Hepatocyte (in vitro differentiated cells): ENCODE measurements around the gene HRH3. TPM values are rescaled to one million over a fixed set of nuclear protein-coding genes. Genes with fewer than 3 reads are reported as not detected.

ENCODE experiments used
- DNase-seq: peaks from one replicate; pipeline ENCODE4 v3.0.0-alpha.2; 2016; ENCODE audit warnings: low spot score
- H2AFZ ChIP-seq: fragments of 200-600 bp; sonication (generic); 2 replicates; pipeline ENCODE4 v1.6.0; 2016; ENCODE audit warnings: antibody characterized with exemption, mild to moderate bottlenecking
- H3K27ac ChIP-seq: fragments of 200-600 bp; sonication (generic); 2 replicates; pipeline ENCODE4 v1.5.1; 2016; ENCODE audit warnings: mild to moderate bottlenecking
- H3K27me3 ChIP-seq: fragments of 200-600 bp; sonication (generic); 2 replicates; pipeline ENCODE4 v1.6.1; 2016
- H3K36me3 ChIP-seq: fragments of 200-600 bp; sonication (generic); replicated peaks from 2 replicates; pipeline ENCODE4 v1.5.1; 2016; ENCODE audit warnings: low read depth; ENCODE audit not compliant: insufficient read depth
- H3K4me1 ChIP-seq: fragments of 200-600 bp; sonication (generic); 2 replicates; pipeline ENCODE4 v1.5.1; 2016; ENCODE audit warnings: mild to moderate bottlenecking, moderate library complexity; ENCODE audit not compliant: insufficient read depth
- H3K4me2 ChIP-seq: fragments of 200-600 bp; sonication (generic); 2 replicates; pipeline ENCODE4 v1.6.0; 2016
- H3K4me3 ChIP-seq: fragments of 200-600 bp; sonication (generic); 2 replicates; pipeline ENCODE4 v1.5.1; 2016; ENCODE audit warnings: mild to moderate bottlenecking
- H3K79me2 ChIP-seq: fragments of 200-600 bp; sonication (generic); 2 replicates; pipeline ENCODE4 v1.6.0; 2017; ENCODE audit warnings: mild to moderate bottlenecking
- H3K9me2 ChIP-seq: fragments of 200-600 bp; sonication (generic); replicated peaks from 2 replicates; pipeline ENCODE4 v1.6.0; 2017; ENCODE audit warnings: mild to moderate bottlenecking; ENCODE audit not compliant: insufficient read depth
- H3K9me3 ChIP-seq: fragments of 200-600 bp; sonication (generic); 2 replicates; pipeline ENCODE4 v1.5.1; 2016; ENCODE audit warnings: low read depth, mild to moderate bottlenecking
- H4K20me1 ChIP-seq: fragments of 200-600 bp; sonication (generic); 2 replicates; pipeline ENCODE4 v1.6.0; 2016; ENCODE audit warnings: mild to moderate bottlenecking; ENCODE audit not compliant: insufficient read depth, poor library complexity, severe bottlenecking
- CTCF ChIP-seq: fragments of 200-600 bp; sonication (generic); IDR thresholded peaks from 2 replicates; pipeline ENCODE4 v1.5.1; 2016; ENCODE audit warnings: antibody characterized with exemption, mild to moderate bottlenecking; ENCODE audit not compliant: poor library complexity
- EZH2 ChIP-seq: fragments of 200-600 bp; sonication (generic); IDR thresholded peaks from 2 replicates; pipeline ENCODE4 v1.6.1; 2016; ENCODE audit warnings: antibody characterized with exemption, mild to moderate bottlenecking, borderline replicate concordance
- EZH2phosphoT487 ChIP-seq: fragments of 200-600 bp; sonication (generic); IDR thresholded peaks from one replicate; pipeline ENCODE4 v1.6.1; 2018; ENCODE audit warnings: antibody characterized with exemption, mild to moderate bottlenecking, low read depth, moderate library complexity; ENCODE audit not compliant: unreplicated experiment, severe bottlenecking
- WGBS: methylation state at CpG from one replicate; pipeline ENCODE4 v1.1.6; 2016; ENCODE audit warnings: low lambda C conversion rate; ENCODE audit errors: missing lambda C conversion rate; 5-methylcytosine and 5-hydroxymethylcytosine counted together
- polyA plus RNA-seq: library from polyadenylated mRNA; unstranded; fragments of >200 nt; fragmentation: Nextera tagmentation; extraction: Ambion mirVana; gene quantifications from 2 replicates; pipeline ENCODE4 v1.2.1, GENCODE V29; 2016
- total RNA-seq: library from RNA; depleted of rRNA; stranded (reverse); fragments of >200 nt; gene quantifications from 2 replicates; pipeline ENCODE4 v1.2.3, GENCODE V29; 2014

HRH3 gene
- total and polyA plus RNA-seq, 2 experiments from 2014 or later, result not detected

GRCh38 chr20:62183426-62184142 is 36.5 kb downstream of the HRH3 start:
- DNase-seq, result no peak
- Histone ChIP-seq H3K4me2 (peak overlapping the region; percentile 97), H3K36me3 (no peaks in the 10 kb centered on the region), H3K4me3 (peak overlapping the region; percentile 89), H3K79me2 (peaks cover 52% of the 10 kb centered on the region), H3K27ac (peak overlapping the region; percentile 92), H3K4me1 (peaks cover 15% of the 10 kb centered on the region), H3K9me3 (no peaks in the 10 kb centered on the region), H4K20me1 (no peaks in the 10 kb centered on the region), H2AFZ (peak overlapping the region; percentile 62), H3K9me2 (no peaks in the 10 kb centered on the region), H3K27me3 (no peaks in the 10 kb centered on the region)
- 32% methylated on average over 25 of the region's 25 CpGs for WGBS
- TF ChIP-seq EZH2 (no peak), EZH2phosphoT487 (no peak), CTCF (no peak)

- TF ChIP-seq EZH2phosphoT487 (no peak), EZH2 (no peak), CTCF (no peak)
- peak within 1 kb of the TSS; percentile 92 for H3K27ac ChIP-seq
- 1% methylated on average over 62 of the region's 96 CpGs for WGBS
- peaks cover 44% of the 10 kb centered on the region for H3K79me2 ChIP-seq
- no peaks in the 10 kb centered on the region for H3K36me3 ChIP-seq
- peak; percentile 98 for DNase-seq
- H3K4me2 ChIP-seq, result peak within 1 kb of the TSS; percentile 97
- H3K4me1 ChIP-seq, result peaks cover 15% of the 10 kb centered on the region
- peak within 1 kb of the TSS; percentile 89 for H3K4me3 ChIP-seq
- H3K9me3 ChIP-seq, result no peaks in the 10 kb centered on the region
- H3K9me2 ChIP-seq, result no peaks in the 10 kb centered on the region
- H2AFZ ChIP-seq, result peak within 1 kb of the TSS; percentile 75
- no peaks in the 10 kb centered on the region for H3K27me3 ChIP-seq
- no peaks in the 10 kb centered on the region for H4K20me1 ChIP-seq
These were observed 37.3 kb downstream of the HRH3 start, which contains the start of gene MTG2 for GRCh38 chr20:62182469-62183425. Gene MTG2 (plus strand): TSS chr20:62183028. CDS start chr20:62193421, 10,393 bp downstream.

GRCh38 chr20:62181808-62182207 is 38.3 kb downstream of the HRH3 start:
- 86% methylated on average over 2 of the region's 2 CpGs for WGBS
- no peak overlapping the region for H3K4me3 ChIP-seq

More at GRCh38 chr20:62181808-62182207, 38.3 kb downstream of the HRH3 start:
- TF ChIP-seq CTCF, result no peak
- Histone ChIP-seq H3K27ac (peak overlapping the region; percentile 92), H3K9me2 (no peaks in the 10 kb centered on the region), H2AFZ (no peak overlapping the region), H3K4me2 (peak overlapping the region; percentile 79), H3K36me3 (no peaks in the 10 kb centered on the region), H3K27me3 (no peaks in the 10 kb centered on the region), H4K20me1 (no peaks in the 10 kb centered on the region), H3K4me1 (peaks cover 12% of the 10 kb centered on the region), H3K9me3 (no peaks in the 10 kb centered on the region), H3K79me2 (peaks cover 37% of the 10 kb centered on the region)
- DNase-seq, result no peak
